ENCODE results near the gene CCDC159. TPM values are rescaled to one million over a fixed set of nuclear protein-coding genes. Genes with fewer than 3 reads are reported as not detected.

CCDC159 gene
- total RNA-seq, 1 donor from 2014 or later, result 8.0 TPM

GRCh38 chr19:11324079-11324661 lies 22.1 kb upstream of the CCDC159 start:
- H3K27me3 Mint-ChIP-seq (ENCODE audit: unreplicated experiment), result peaks cover 7% of the 10 kb centered on the region
- DNase-seq, result no peak
- H3K9me3 Mint-ChIP-seq (ENCODE audit: unreplicated experiment), result peaks cover 5% of the 10 kb centered on the region
- no peak overlapping the region for H3K27ac Mint-ChIP-seq (ENCODE audit: unreplicated experiment)
- no peak overlapping the region for H3K4me3 Mint-ChIP-seq (ENCODE audit: unreplicated experiment)
- H3K4me1 Mint-ChIP-seq (ENCODE audit: low read depth, unreplicated experiment), result peaks cover 9% of the 10 kb centered on the region
- no peak for TF ChIP-seq CTCF (IDR thresholded peaks at IDR 0.05; ENCODE audit: partially characterized antibody, unreplicated experiment)
- H3K36me3 Mint-ChIP-seq (ENCODE audit: unreplicated experiment), result no peaks in the 10 kb centered on the region

GRCh38 chr19:11324748-11325389 lies 21.4 kb upstream of the CCDC159 start:
- H3K27me3 Mint-ChIP-seq (ENCODE audit: unreplicated experiment), result peaks cover 5% of the 10 kb centered on the region
- DNase-seq, result no peak
- no peak for TF ChIP-seq CTCF (IDR thresholded peaks at IDR 0.05; ENCODE audit: partially characterized antibody, unreplicated experiment)
- H3K9me3 Mint-ChIP-seq (ENCODE audit: unreplicated experiment), result peaks cover 5% of the 10 kb centered on the region
- H3K36me3 Mint-ChIP-seq (ENCODE audit: unreplicated experiment), result no peaks in the 10 kb centered on the region
- no peak overlapping the region for H3K4me3 Mint-ChIP-seq (ENCODE audit: unreplicated experiment)
- H3K27ac Mint-ChIP-seq (ENCODE audit: unreplicated experiment), result no peak overlapping the region
- H3K4me1 Mint-ChIP-seq (ENCODE audit: low read depth, unreplicated experiment), result peaks cover 9% of the 10 kb centered on the region

GRCh38 chr19:11325544-11325943 lies 20.8 kb upstream of the CCDC159 start:
- DNase-seq, result no peak
- Mint-ChIP-seq H3K4me3 (ENCODE audit: unreplicated experiment) (no peak overlapping the region), H3K9me3 (ENCODE audit: unreplicated experiment) (peaks cover 6% of the 10 kb centered on the region), H3K27me3 (ENCODE audit: unreplicated experiment) (peaks cover 5% of the 10 kb centered on the region), H3K4me1 (ENCODE audit: low read depth, unreplicated experiment) (peaks cover 9% of the 10 kb centered on the region), H3K36me3 (ENCODE audit: unreplicated experiment) (no peaks in the 10 kb centered on the region), H3K27ac (ENCODE audit: unreplicated experiment) (no peak overlapping the region)
- TF ChIP-seq CTCF (IDR thresholded peaks at IDR 0.05; ENCODE audit: partially characterized antibody, unreplicated experiment), result no peak

- Mint-ChIP-seq H3K4me1 (ENCODE audit: low read depth, unreplicated experiment) (no peaks in the 10 kb centered on the region), H3K27me3 (ENCODE audit: unreplicated experiment) (no peaks in the 10 kb centered on the region), H3K36me3 (ENCODE audit: unreplicated experiment) (peaks cover 2% of the 10 kb centered on the region), H3K9me3 (ENCODE audit: unreplicated experiment) (peaks cover 4% of the 10 kb centered on the region), H3K4me3 (ENCODE audit: unreplicated experiment) (no peak overlapping the region), H3K27ac (ENCODE audit: unreplicated experiment) (no peak overlapping the region)
- no peak for DNase-seq
- no peak for TF ChIP-seq CTCF (IDR thresholded peaks at IDR 0.05; ENCODE audit: partially characterized antibody, unreplicated experiment)
These were observed 16.2 kb upstream of the CCDC159 start for GRCh38 chr19:11330127-11330526.

GRCh38 chr19:11331502-11331901 lies 14.8 kb upstream of the CCDC159 start:
- Mint-ChIP-seq H3K27ac (ENCODE audit: unreplicated experiment) (no peak overlapping the region), H3K9me3 (ENCODE audit: unreplicated experiment) (peaks cover 4% of the 10 kb centered on the region), H3K36me3 (ENCODE audit: unreplicated experiment) (peaks cover 7% of the 10 kb centered on the region), H3K4me1 (ENCODE audit: low read depth, unreplicated experiment) (no peaks in the 10 kb centered on the region), H3K27me3 (ENCODE audit: unreplicated experiment) (no peaks in the 10 kb centered on the region), H3K4me3 (ENCODE audit: unreplicated experiment) (no peak overlapping the region)
- no peak for TF ChIP-seq CTCF (IDR thresholded peaks at IDR 0.05; ENCODE audit: partially characterized antibody, unreplicated experiment)
- DNase-seq, result no peak

All from glutamatergic neuron (in vitro differentiated cells).